Measurements from ENCODE around the gene RBKS. TPM values are rescaled to one million over a fixed set of nuclear protein-coding genes. Genes with fewer than 3 reads are reported as not detected.
A peak's percentile ranks its signal among the peaks of the same experiment; 100 is the strongest.

The RBKS gene
- total and polyA plus RNA-seq, 8 donors: 1.5 to 3.9 (median 2.4) TPM

DNA sequence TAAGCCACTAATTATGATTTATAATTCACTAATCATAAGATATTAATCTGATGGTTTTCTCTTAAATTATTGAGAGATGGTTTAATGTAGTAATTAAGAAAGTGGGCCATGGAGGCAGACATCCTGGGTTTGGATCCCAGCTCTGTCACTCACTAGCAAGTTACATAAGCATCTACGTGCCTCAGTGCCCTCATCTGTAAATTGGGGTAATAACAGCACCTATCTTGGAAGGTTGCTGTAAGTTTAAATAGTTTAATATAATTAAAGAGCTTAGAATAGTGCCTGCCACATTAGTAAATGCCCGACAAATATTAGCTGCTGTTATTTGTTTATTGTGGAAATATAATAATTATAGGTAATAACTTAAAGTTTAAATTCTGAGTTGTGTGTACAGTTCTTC, 31.2 kb upstream of the RBKS start:
- Histone ChIP-seq H3K4me3 (no peak overlapping the region), H3K36me3 (no peaks in the 10 kb centered on the region), H3K4me1 (peaks cover 4 to 24% (median 22%) of the 10 kb centered on the region in 3 donors), H3K27ac (peak overlapping the region in 2 of 4 donors; percentile 57 to 62), H3K9me3 (no peaks in the 10 kb centered on the region), H3K27me3 (no peaks in the 10 kb centered on the region)
- no peak for DNase-seq
- no peak for ATAC-seq
- TF ChIP-seq, protein P1, sequence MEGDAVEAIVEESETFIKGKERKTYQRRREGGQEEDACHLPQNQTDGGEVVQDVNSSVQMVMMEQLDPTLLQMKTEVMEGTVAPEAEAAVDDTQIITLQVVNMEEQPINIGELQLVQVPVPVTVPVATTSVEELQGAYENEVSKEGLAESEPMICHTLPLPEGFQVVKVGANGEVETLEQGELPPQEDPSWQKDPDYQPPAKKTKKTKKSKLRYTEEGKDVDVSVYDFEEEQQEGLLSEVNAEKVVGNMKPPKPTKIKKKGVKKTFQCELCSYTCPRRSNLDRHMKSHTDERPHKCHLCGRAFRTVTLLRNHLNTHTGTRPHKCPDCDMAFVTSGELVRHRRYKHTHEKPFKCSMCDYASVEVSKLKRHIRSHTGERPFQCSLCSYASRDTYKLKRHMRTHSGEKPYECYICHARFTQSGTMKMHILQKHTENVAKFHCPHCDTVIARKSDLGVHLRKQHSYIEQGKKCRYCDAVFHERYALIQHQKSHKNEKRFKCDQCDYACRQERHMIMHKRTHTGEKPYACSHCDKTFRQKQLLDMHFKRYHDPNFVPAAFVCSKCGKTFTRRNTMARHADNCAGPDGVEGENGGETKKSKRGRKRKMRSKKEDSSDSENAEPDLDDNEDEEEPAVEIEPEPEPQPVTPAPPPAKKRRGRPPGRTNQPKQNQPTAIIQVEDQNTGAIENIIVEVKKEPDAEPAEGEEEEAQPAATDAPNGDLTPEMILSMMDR (IDR thresholded peaks at IDR 0.05): no peak
- FAIRE-seq: no peak
- intact Hi-C loops (cut with DNase I): no loop called here
- WGBS, 2 donors: 92 to 94% methylated on average over 2 of the region's 2 CpGs

- Histone ChIP-seq H3K27ac (peak overlapping the region in 2 of 4 donors; percentile 53 to 62), H3K9me3 (no peaks in the 10 kb centered on the region), H3K27me3 (no peaks in the 10 kb centered on the region), H3K36me3 (no peaks in the 10 kb centered on the region), H3K4me3 (no peak overlapping the region), H3K4me1 (peaks cover 14 to 33% (median 31%) of the 10 kb centered on the region in 3 donors)
- TF ChIP-seq, protein P1 (IDR thresholded peaks at IDR 0.05): no peak
- ATAC-seq (peak; percentile 70 to 89 (median 73)), DNase-seq (no peak), FAIRE-seq (peak; percentile 87)
- 17 to 22% methylated on average over 4 of the region's 4 CpGs for WGBS, 2 donors
- intact Hi-C loops (cut with DNase I): no loop called here
These were observed 30.1 kb upstream of the RBKS start for GRCh38 chr2:27920148-27920885.

DNA sequence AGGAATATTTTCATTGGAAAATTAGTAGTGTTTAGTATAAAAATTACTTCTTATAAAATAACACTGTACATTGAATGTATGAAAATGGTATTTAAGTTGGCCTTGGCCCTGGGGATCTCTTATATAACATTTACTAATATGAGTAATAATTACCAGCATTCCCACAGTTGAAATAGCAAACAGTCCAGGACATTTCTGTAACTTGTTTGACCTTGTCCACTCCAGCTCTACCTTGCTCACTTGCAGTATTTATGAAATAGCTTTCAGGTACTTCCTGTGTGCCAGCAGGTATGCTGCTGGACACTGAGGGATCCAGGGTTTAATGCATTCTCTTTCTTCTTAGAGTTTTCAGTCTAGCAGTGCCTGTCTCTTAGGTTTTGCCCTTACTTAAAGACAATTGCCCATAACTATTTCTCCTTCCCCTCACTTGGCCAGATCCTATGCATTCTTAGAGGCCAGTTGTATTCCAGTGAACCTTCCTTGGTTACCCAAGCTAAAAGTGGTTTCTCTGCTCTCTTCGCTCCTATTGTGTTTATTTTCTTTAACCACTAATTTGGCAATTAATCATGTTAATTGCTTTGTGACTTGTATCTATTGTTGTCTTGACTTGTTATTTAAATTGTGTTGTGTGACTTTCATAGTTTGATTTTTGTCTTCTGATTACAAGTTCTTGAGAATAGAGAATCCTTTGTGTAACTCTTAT, 26.3 kb upstream of the RBKS start:
- intact Hi-C loops (cut with DNase I): no loop called here
- peak; percentile 69 to 90 (median 83) for ATAC-seq
- no peak for FAIRE-seq
- H3K9me3 ChIP-seq: no peaks in the 10 kb centered on the region
- no peaks in the 10 kb centered on the region for H3K27me3 ChIP-seq
- H3K4me1 ChIP-seq: peaks cover 14 to 36% (median 33%) of the 10 kb centered on the region in 3 donors
- WGBS, 2 donors: 56 to 68% methylated on average over 1 of the region's 1 CpG
- peak overlapping the region; percentile 3 to 62 (median 46) for H3K27ac ChIP-seq
- no peaks in the 10 kb centered on the region for H3K36me3 ChIP-seq
- TF ChIP-seq, protein P1 (IDR thresholded peaks at IDR 0.05): no peak
- no peak overlapping the region for H3K4me3 ChIP-seq
- no peak for DNase-seq

GRCh38 chr2:27915874-27916273, 25.7 kb upstream of the RBKS start:
- intact Hi-C loops (cut with DNase I): no loop called here
- TF ChIP-seq, protein P1 (IDR thresholded peaks at IDR 0.05): no peak
- FAIRE-seq (no peak), DNase-seq (no peak), ATAC-seq (peak in 1 of 4 donors; percentile 36)
- Histone ChIP-seq H3K27ac (peak overlapping the region in 3 of 4 donors; percentile 3 to 62 (median 49)), H3K27me3 (no peaks in the 10 kb centered on the region), H3K36me3 (no peaks in the 10 kb centered on the region), H3K4me1 (peaks cover 14 to 35% (median 30%) of the 10 kb centered on the region in 3 donors), H3K4me3 (no peak overlapping the region), H3K9me3 (no peaks in the 10 kb centered on the region)
